GM18526 (cell line): ENCODE results near the gene FTCD.

Source experiments
- POLR2A ChIP-seq: IDR thresholded peaks from 3 replicates; pipeline ENCODE4 v1.6.1; 2011; ENCODE audit not compliant: insufficient read length; ENCODE audit errors: extremely low read depth

FTCD gene

DNA sequence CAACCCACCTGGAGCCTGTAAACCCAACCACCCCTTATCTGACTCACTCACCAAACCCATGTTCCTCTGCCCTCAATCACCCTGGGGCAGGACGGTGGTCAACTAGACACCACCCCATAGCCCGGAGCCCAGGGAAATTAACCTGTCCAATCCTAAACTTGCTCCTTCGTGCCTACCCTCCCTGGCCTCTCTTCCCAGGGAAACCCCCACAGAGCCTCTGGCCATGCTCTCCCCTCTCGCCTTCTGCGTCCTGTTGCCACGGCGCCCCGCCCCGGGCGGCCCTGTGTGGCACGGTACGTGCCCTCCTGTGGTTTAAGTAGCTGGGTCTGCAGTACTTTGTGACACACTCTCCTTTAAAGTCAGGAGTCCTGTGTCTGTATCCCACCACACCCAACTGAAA, 4.0 kb upstream of the FTCD start:
- TF ChIP-seq POLR2A, result no peak

- no peak for TF ChIP-seq POLR2A
Observed at GRCh38 chr21:46158666-46159300, 3.4 kb upstream of the FTCD start.

DNA sequence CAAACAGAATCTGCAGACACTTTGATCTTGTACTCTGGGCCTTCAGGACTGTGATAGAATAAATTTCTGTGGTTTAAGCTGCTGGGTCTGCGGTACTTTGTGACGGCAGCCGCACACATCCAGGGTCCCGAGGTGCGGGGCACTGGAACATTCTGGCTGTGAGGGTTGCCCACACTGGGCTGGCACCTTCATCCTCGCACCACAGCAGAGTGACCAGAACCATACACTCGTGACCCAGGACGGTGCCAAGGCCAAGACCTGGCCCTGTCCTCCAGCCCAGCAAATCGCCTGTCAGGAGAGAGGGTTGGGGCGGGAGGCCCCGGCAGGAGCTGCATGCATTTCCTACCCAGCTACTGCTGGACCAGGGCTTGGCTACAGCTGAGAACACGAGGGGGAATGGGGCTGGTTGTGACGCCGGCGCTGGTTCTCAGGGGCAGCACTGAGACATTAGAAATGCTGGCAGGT, 2.6 kb upstream of the FTCD start:
- TF ChIP-seq POLR2A, result no peak

- TF ChIP-seq POLR2A, result no peak
Observed at GRCh38 chr21:46157396-46157986, 2.1 kb upstream of the FTCD start.

- no peak for TF ChIP-seq POLR2A
Observed at GRCh38 chr21:46156678-46157077, 1.3 kb upstream of the FTCD start.

- no peak for TF ChIP-seq POLR2A
Observed at GRCh38 chr21:46156378-46156645, 933 bp upstream of the FTCD start.

DNA sequence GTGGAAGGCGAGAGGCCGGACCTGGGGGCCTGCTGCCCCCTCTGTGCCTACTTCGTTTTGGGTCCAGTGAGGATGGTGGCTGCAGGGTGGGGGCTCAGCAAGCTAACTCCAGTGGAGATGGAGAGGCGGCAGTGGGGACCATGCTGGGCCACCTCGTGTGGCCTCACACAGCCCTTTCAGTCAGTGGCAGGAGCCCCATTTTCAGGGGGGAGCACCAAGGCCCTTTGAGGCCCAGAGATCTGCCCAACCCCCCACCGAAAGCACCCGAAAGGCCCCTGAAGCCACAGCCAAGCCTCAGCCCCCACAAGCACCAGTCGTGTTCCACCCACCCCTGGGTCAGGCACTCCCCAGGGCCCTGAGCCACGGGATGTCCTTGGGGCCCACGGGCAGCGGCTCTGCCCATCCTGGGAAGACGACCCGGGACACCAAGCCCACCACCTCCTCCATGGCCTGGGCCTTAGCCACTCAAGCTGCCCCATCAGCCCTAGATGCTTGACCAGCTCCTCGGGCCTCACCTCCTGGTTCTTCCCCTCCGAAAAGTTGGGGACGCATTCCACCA, 345 bp downstream of the FTCD start:
- TF ChIP-seq POLR2A, result no peak

- no peak for TF ChIP-seq POLR2A
Observed at GRCh38 chr21:46154155-46154954, 1.0 kb downstream of the FTCD start.

- TF ChIP-seq POLR2A, result no peak
Observed at GRCh38 chr21:46153247-46154154, 1.9 kb downstream of the FTCD start.

DNA sequence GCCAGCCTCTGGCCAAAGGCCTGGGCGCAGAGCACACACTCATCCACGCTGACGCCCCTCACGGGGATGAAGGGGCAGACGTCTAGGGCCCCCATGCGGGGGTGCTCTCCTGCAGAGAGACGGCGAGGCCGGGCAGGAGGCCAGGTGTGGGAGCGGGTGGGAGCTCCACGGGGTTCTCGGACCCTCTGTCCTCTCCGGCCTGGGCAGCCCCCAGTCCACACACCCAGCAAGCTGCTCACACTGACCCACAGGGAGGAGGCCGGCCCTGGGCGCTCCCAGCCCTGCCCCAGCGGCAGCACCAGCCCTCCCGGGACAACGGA, 2.5 kb downstream of the FTCD start:
- TF ChIP-seq POLR2A, result no peak

DNA sequence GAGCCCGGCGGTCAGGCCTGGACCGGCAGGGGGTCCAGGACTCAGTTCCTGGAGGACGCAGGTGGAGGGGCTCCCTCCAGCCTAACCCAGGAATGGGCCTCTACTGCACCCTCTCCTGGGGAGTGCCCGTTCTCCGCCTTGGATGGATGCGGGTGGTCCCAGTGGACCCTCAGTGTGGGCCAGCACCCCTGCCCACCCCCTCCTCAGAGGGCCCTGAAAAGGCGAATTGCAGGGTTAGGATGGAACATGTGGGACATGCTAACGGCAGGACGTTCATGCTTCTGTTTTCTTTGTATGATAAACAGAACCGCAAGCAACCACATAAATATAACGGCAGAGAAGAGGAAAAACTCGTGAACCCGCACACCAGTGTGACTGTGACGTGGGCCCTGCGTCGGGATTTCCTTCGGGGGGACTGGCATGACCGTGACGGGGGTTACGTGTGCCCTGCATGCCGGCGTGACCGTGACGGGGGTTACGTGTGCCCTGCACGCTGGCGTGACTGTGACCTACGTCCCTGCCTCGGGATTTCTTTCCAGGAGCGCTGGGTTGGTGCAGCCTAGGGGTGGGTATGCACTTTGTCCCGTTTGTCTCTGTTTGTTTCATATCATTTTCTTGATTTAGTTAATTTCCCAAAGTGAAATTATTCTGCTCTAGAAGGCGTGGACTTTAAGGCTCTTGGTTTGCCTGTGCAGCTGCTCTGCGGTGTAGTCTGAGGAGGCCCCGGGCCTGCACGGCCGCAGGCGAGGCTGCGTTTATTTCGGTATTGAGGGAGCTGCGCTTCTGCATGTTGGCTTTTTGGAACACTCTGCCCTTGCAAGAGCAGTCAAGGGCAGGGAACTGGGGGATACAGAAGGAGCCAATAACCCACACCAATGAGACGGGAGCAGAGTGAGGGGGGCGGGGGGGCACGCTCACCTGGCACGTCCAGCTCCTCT, 3.1 kb downstream of the FTCD start:
- no peak for TF ChIP-seq POLR2A

GRCh38 chr21:46151261-46151988, 4.0 kb downstream of the FTCD start:
- TF ChIP-seq POLR2A, result no peak

- TF ChIP-seq POLR2A, result no peak
Observed at GRCh38 chr21:46150491-46151121, 4.8 kb downstream of the FTCD start.

GRCh38 chr21:46150073-46150472, 5.3 kb downstream of the FTCD start:
- no peak for TF ChIP-seq POLR2A
